Astrocyte of the spinal cord (primary cell): ENCODE measurements around the gene ANK3.

Source experiments
- DNase-seq: peaks from one replicate; pipeline ENCODE4 v3.0.0; 2011; ENCODE audit warnings: low read depth, low spot score
- H3K4me3 ChIP-seq: 2 replicates; pipeline ENCODE4 v1.5.1; 2011; ENCODE audit warnings: low read depth, mild to moderate bottlenecking, low read length, moderate library complexity
- CTCF ChIP-seq: IDR thresholded peaks from 2 replicates; pipeline ENCODE4 v1.5.1; 2012; ENCODE audit warnings: low read depth, mild to moderate bottlenecking, low read length, inconsistent platforms
- in situ Hi-C: cut with HindIII; loops from 2 replicates; pipeline ENCODE4 v1.10.0; 2017; ENCODE audit warnings: low sequenced_read_pairs

The ANK3 gene

GRCh38 chr10:60189861-60190475, 199.7 kb downstream of the ANK3 start:
- in situ Hi-C loops, result no loop called here
- DNase-seq, result no peak
- H3K4me3 ChIP-seq, result no peak overlapping the region
- no peak for TF ChIP-seq CTCF

GRCh38 chr10:60188548-60188947, 201.1 kb downstream of the ANK3 start:
- no peak overlapping the region for H3K4me3 ChIP-seq
- no peak for DNase-seq
- no peak for TF ChIP-seq CTCF
- in situ Hi-C loops, result no loop called here

GRCh38 chr10:60187691-60188090, 202.0 kb downstream of the ANK3 start:
- DNase-seq, result no peak
- H3K4me3 ChIP-seq, result no peak overlapping the region
- in situ Hi-C loops, result no loop called here
- no peak for TF ChIP-seq CTCF

- no peak overlapping the region for H3K4me3 ChIP-seq
- in situ Hi-C loops, result no loop called here
- DNase-seq, result no peak
- no peak for TF ChIP-seq CTCF
Measured at GRCh38 chr10:60186315-60187071, 203.2 kb downstream of the ANK3 start.

- no peak for DNase-seq
- H3K4me3 ChIP-seq, result no peak overlapping the region
- in situ Hi-C loops, result no loop called here
- no peak for TF ChIP-seq CTCF
Measured at GRCh38 chr10:60185421-60185820, 204.3 kb downstream of the ANK3 start.

GRCh38 chr10:60182691-60183090, 207.0 kb downstream of the ANK3 start:
- peak; percentile 50 for DNase-seq
- TF ChIP-seq CTCF, result no peak
- H3K4me3 ChIP-seq, result no peak overlapping the region
- in situ Hi-C loops, result no loop called here
